Heart left ventricle (tissue), 16 donors: Measurements from ENCODE around the gene DDIT4. TPM values are rescaled to one million over a fixed set of nuclear protein-coding genes. Genes with fewer than 3 reads are reported as not detected.
"Not testable (repeated sequence)": the region's sequence is repeated elsewhere in the genome, so short reads cannot be mapped to it uniquely, and the experiment has no call there.

Source experiments
- ATAC-seq, 4 donors: fragments of 200-7000 bp; cut with Tn5 transposase; one replicate each; pipeline ENCODE4 v1.9.1; 2020 to 2022; ENCODE audit warnings: moderate library complexity in 4 of 4, mild to moderate bottlenecking in 3 of 4, moderate number of reproducible peaks in 1 of 4
- DNase-seq, 5 donors: peaks; one replicate each; pipeline ENCODE4 v3.0.0-alpha.2; 2020
- H3K27ac ChIP-seq, 12 donors: fragments of 200-600 bp; sonication (generic) in 4 of 12; one replicate each; pipeline versions ENCODE4 v1.5.0 to v1.8.0; 2016 to 2022; ENCODE audit warnings: mild to moderate bottlenecking in 2 of 12
- H3K27me3 ChIP-seq, 9 donors: fragments of 200-600 bp; sonication (generic) in 2 of 9; one replicate each; pipeline versions ENCODE4 v1.5.1 to v1.8.0; 2016 to 2022; ENCODE audit warnings: mild to moderate bottlenecking in 3 of 9
- H3K36me3 ChIP-seq, 9 donors: fragments of 200-600 bp; sonication (generic) in 2 of 9; one replicate each; pipeline versions ENCODE4 v1.5.0 to v1.8.0; 2018 to 2022; ENCODE audit warnings: mild to moderate bottlenecking in 2 of 9
- H3K4me1 ChIP-seq, 12 donors: fragments of 200-600 bp; sonication (generic) in 4 of 12; one replicate each; pipeline versions ENCODE4 v1.5.0 to v1.8.0; 2016 to 2022; ENCODE audit warnings: mild to moderate bottlenecking in 3 of 12
- H3K4me3 ChIP-seq, 12 donors: fragments of 200-600 bp; sonication (generic) in 4 of 12; one replicate each; pipeline versions ENCODE4 v1.5.0 to v1.8.0; 2017 to 2022; ENCODE audit warnings: mild to moderate bottlenecking in 9 of 12, moderate library complexity in 4 of 12
- H3K9me3 ChIP-seq, 12 donors: fragments of 200-600 bp; sonication (generic) in 4 of 12; one replicate each; pipeline versions ENCODE4 v1.5.0 to v1.8.0; 2016 to 2022; ENCODE audit warnings: mild to moderate bottlenecking in 1 of 12
- POLR2A ChIP-seq, 2 donors: fragments of 450-650 bp; IDR thresholded peaks; one replicate each; pipeline ENCODE4 v1.6.1; 2017; ENCODE audit warnings: antibody characterized with exemption in 2 of 2, mild to moderate bottlenecking in 2 of 2, moderate library complexity in 2 of 2
- WGBS, 4 donors: extraction: QIAGEN DNeasy Blood & Tissue Kit in 2 of 4; methylation state at CpG; one replicate each; pipeline versions ENCODE4 v1.1.5 to v1.1.7; 2013 to 2018; 5-methylcytosine and 5-hydroxymethylcytosine counted together
- intact Hi-C, 10 donors: fragments of 100-400 bp; cut with DNase I; formaldehyde crosslinking; loops; one replicate each; pipeline versions ENCODE4 v1.11.1 to v1.14.2; 2022
- long read RNA-seq, 3 donors: library from polyadenylated mRNA; unstranded; transcript quantifications; one replicate each; pipeline ENCODE4 v2.0.0, GENCODE V29; 2020 to 2021
- polyA plus RNA-seq, 2 donors: library from polyadenylated mRNA; stranded (reverse); fragments of 200-250 nt; gene quantifications; one replicate each; pipeline ENCODE4 v1.2.3, GENCODE V29; 2013
- total RNA-seq, 9 donors: library from RNA; depleted of rRNA in 2 of 9; stranded (reverse); fragments of >200 nt in 2 of 9; fragmentation: NEBNext Ultra II Directional in 3 of 9; extraction: Animal tissue kit (Norgen Biotek cat#: 25700) in 3 of 9; gene quantifications; one replicate each; pipeline versions ENCODE4 v1.1.0 to v1.2.4, GENCODE V29; 2016 to 2023
- TF ChIP-seq, protein P1 (sequence below), 12 donors: fragments of 200-600 bp; sonication (generic) in 4 of 12; IDR thresholded peaks; one replicate each; pipeline versions ENCODE4 v1.5.0 to v1.8.0; 2018 to 2022; ENCODE audit warnings: antibody characterized with exemption in 12 of 12, mild to moderate bottlenecking in 5 of 12
- donor health status: ischemic (EF 13 %, LVEDD 7.1; RV severe dilation, severe dysfunction).
- donor health status: healthy with polysubstance abuse.
- donor health status: DM: no; HTN: yes; CAD: no.
- donor health status: DM: no; HTN: no; CAD: no.
- donor health status: ischemic (EF 25% LVEDD 6.9; RV normal size, moderate dysfunction).
- donor health status: ischemic (EF 25% LVEDD 5.7; RV mildly dilated, moderate dysfunction).
- donor health status: healthy.
- donor health status: DM: yes; HTN: yes; CAD: no.
- donor health status: ischemic (EF 35%, LVEDD 5.7; RV mildly dilated, moderate dysfunction).
- donor health status: nonischemic (EF 11% LVEDD 7.7; RV severe dilation, severe dysfunction).
- donor health status: DM: yes; HTN: yes; CAD: no.
- donor health status: PGD.
- donor health status: ischemic (EF 29% LVEDD 5.4; RV normal size, mild dysfunction).
- donor health status: nonischemic (EF 23%, LVEDD 6.1; RV moderate dilation, normal function).

The DDIT4 gene, protein sequence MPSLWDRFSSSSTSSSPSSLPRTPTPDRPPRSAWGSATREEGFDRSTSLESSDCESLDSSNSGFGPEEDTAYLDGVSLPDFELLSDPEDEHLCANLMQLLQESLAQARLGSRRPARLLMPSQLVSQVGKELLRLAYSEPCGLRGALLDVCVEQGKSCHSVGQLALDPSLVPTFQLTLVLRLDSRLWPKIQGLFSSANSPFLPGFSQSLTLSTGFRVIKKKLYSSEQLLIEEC
- 10 to 100 TPM; 14.6 to 68.2 (median 40.4) TPM for total RNA-seq
- polyA plus RNA-seq = 100 to 1,000 TPM in 1 of 2 donors, 10 to 100 TPM in 1; 59.4 to 112 TPM
- long read RNA-seq, donor 1, transcript DDIT4-201 (3 exons, 1,748 nt) = major isoform, 91 of 96 reads
- long read RNA-seq, donor 1, partial matches to known transcripts = 0 of 96 reads
- long read RNA-seq, donor 1, other reads (novel, unspliced or antisense) = 4 of 96 reads
- long read RNA-seq, donor 2, transcript DDIT4-203 (2 exons, 753 nt) = minor isoform, 10 of 411 reads
- long read RNA-seq, donor 2, transcript DDIT4-201 (3 exons, 1,748 nt) = major isoform, 389 of 411 reads
- long read RNA-seq, donor 2, transcript DDIT4-202 (2 exons, 521 nt) = minor isoform, 5 of 411 reads
- long read RNA-seq, donor 2, partial matches to known transcripts = 0 of 411 reads
- long read RNA-seq, donor 2, other reads (novel, unspliced or antisense) = 7 of 411 reads
- long read RNA-seq, donor 3, transcript DDIT4-201 (3 exons, 1,748 nt) = major isoform, 93 of 102 reads
- long read RNA-seq, donor 3, partial matches to known transcripts = 0 of 102 reads
- long read RNA-seq, donor 3, other reads (novel, unspliced or antisense) = 6 of 102 reads

DNA sequence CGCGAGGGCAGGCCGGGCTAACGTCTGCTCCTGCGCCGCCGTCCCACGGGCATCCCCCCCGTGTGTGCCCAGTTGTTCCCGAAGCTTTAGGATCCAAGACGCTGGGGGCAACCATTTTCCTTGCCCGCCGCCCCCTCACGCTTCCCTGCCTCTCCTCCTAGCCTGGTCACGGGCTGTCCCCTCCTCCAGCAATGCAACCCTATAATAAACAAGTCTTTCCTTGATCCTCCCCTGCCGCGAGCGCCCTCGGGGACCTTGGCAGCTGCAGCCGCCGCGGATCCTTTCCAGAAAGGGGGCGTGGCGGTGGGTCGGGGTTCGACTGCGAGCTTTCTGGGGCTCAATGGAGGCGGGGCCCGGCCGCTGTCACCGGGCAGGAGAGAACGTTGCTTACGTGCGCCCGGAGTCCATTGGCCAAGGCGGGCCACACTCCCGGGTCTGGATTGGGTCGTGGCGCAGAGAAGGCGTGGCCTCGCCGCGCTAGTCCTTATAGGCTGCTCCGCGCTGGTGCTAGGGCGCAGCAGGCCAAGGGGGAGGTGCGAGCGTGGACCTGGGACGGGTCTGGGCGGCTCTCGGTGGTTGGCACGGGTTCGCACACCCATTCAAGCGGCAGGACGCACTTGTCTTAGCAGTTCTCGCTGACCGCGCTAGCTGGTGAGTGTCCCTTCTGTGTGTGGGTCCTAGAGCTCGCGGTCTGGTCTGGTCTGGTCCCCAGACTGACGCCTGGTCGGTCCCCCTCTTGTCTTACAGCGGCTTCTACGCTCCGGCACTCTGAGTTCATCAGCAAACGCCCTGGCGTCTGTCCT, at the start of gene DDIT4:
Gene DDIT4, plus strand, starts transcription at position 515 of the 803 bp plus-strand sequence. CDS start 293 bp downstream, outside the sequence.
- peak; percentile 99 to 100 (median 100) for DNase-seq
- Histone ChIP-seq H3K9me3 (no peaks in the 10 kb centered on the region), H3K36me3 (peaks cover 3 to 20% (median 15%) of the 10 kb centered on the region in 9 donors), H3K27me3 (no peaks in the 10 kb centered on the region), H3K4me1 (peaks cover 6 to 54% (median 34%) of the 10 kb centered on the region in 12 donors), H3K4me3 (peak within 1 kb of the TSS; percentile 66 to 98 (median 76)), H3K27ac (peak within 1 kb of the TSS; percentile 95 to 100 (median 99))
- TF ChIP-seq, protein P1, sequence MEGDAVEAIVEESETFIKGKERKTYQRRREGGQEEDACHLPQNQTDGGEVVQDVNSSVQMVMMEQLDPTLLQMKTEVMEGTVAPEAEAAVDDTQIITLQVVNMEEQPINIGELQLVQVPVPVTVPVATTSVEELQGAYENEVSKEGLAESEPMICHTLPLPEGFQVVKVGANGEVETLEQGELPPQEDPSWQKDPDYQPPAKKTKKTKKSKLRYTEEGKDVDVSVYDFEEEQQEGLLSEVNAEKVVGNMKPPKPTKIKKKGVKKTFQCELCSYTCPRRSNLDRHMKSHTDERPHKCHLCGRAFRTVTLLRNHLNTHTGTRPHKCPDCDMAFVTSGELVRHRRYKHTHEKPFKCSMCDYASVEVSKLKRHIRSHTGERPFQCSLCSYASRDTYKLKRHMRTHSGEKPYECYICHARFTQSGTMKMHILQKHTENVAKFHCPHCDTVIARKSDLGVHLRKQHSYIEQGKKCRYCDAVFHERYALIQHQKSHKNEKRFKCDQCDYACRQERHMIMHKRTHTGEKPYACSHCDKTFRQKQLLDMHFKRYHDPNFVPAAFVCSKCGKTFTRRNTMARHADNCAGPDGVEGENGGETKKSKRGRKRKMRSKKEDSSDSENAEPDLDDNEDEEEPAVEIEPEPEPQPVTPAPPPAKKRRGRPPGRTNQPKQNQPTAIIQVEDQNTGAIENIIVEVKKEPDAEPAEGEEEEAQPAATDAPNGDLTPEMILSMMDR (IDR thresholded peaks at IDR 0.05) = no peak
- TF ChIP-seq POLR2A (IDR thresholded peaks at IDR 0.05) = peak; percentile 99 to 100
- ATAC-seq = peak; percentile 91 to 94 (median 92)
- WGBS, 4 donors = 0% methylated on average over 45 to 67 of the region's 67 CpGs
- intact Hi-C loops = loop anchor here in 9 of 10 donors (1.0 to 10.0 kb wide), 14 partner anchors 13 to 64 kb away; partner anchors contain the start of genes ANAPC16 (in 2 of the 9) and ASCC1 (in 2 of the 9)

DNA sequence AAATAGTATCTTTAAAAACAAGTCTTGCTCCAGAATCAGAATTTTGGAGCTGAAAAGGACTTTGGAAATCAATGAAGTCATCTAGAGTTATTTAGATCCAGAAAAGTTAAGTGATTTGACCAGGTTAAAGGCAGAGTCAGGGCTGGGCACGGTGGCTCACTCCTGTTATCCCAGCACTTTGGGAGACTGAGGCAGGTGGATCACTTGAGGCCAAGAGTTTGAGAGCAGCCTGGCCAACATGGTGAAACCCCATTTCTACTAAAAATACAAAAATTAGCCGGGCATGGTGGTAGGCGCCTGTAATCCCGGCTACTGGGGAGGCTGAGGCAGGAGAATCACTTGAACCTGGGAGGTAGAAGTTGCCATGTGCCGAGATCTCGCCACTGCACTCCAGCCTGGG, 49.5 kb upstream of the DDIT4 start:
- intact Hi-C loops = loop anchor here in 5 of 10 donors (5.0 to 10.0 kb wide), 7 partner anchors 92 to 269 kb away; no protein-coding TSS in a partner anchor

DNA sequence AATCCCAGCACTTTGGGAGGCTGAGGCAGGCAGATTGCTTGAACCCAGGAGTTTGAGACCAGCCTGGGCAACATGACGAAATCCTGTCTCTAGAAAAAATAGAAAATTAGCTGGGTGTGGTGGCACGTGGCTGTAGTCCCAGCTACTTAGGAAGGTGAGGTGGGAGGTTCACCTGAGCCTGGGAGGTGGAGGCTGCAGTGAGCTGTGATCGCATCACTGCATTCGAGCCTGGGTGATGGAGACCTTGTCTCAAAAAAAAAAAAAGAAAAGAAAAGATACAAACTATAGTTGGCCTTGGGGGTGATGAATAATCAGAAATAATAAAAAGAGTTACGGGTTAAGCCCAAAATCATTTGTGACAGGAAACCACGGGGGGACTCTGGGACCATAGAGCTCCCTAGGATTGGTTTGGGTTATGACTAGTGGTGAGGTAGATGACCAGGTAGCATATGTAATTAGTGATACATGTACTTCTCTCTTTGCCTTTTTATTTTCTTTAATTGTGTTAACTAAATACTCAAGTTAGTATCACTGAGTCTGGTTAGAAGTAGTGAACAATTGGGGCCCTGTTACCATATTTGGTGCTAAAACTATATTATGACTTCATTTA, 47.2 kb upstream of the DDIT4 start:
- DNase-seq = no peak
- no peaks in the 10 kb centered on the region for H3K9me3 ChIP-seq
- intact Hi-C loops = loop anchor here in 3 of 10 donors (5.0 to 10.0 kb wide), 2 partner anchors 99 to 272 kb away; no protein-coding TSS in a partner anchor
- TF ChIP-seq, protein P1 (IDR thresholded peaks at IDR 0.05) = no peak
- TF ChIP-seq POLR2A (IDR thresholded peaks at IDR 0.05) = no peak
- H3K4me3 ChIP-seq = no peak overlapping the region
- peaks cover 0 to 80% (median 36%) of the 10 kb centered on the region in 9 donors for H3K36me3 ChIP-seq
- 86 to 92% (median 88%) methylated on average over 6 of the region's 6 CpGs for WGBS, 4 donors
- no peak overlapping the region for H3K27ac ChIP-seq
- H3K4me1 ChIP-seq = peaks cover 0 to 59% (median 22%) of the 10 kb centered on the region in 12 donors
- no peak for ATAC-seq
- no peaks in the 10 kb centered on the region for H3K27me3 ChIP-seq

More for the DNA sequence above, 49.5 kb upstream of the DDIT4 start:
- not testable (repeated sequence) for DNase-seq, H3K4me3 ChIP-seq, H3K9me3 ChIP-seq, H3K27me3 ChIP-seq, ATAC-seq
- WGBS, 4 donors = 84 to 94% (median 91%) methylated on average over 6 of the region's 6 CpGs
- Histone ChIP-seq H3K36me3 (peaks cover 0 to 73% (median 45%) of the 10 kb centered on the region in 9 donors), H3K27ac (peak overlapping the region in 9 of 12 donors; percentile 14 to 78 (median 58)), H3K4me1 (peaks cover 0 to 57% (median 20%) of the 10 kb centered on the region in 12 donors)
